DND-41 (cell line): ENCODE data around the gene CXCL5.
"Not testable (repeated sequence)": the region's sequence is repeated elsewhere in the genome, so short reads cannot be mapped to it uniquely, and the experiment has no call there.

Experiments
- ATAC-seq: fragments of 200-7000 bp; cut with Tn5 transposase; 3 replicates; pipeline ENCODE4 v1.9.1; 2021; ENCODE audit warnings: low read depth; ENCODE audit not compliant: insufficient read depth
- DNase-seq: peaks from one replicate; pipeline ENCODE4 v3.0.0-alpha.2; 2020
- H2AFZ ChIP-seq: 2 replicates; pipeline ENCODE4 v1.6.0; 2012; ENCODE audit warnings: low read depth, low read length
- H3K27ac ChIP-seq: 2 replicates; pipeline ENCODE4 v1.5.1; 2012; ENCODE audit warnings: low read length, inconsistent platforms
- H3K27me3 ChIP-seq: fragments of 200-600 bp; sonication (generic); 2 replicates; pipeline ENCODE4 v1.6.0; 2012; ENCODE audit warnings: low read length, mild to moderate bottlenecking, inconsistent platforms; ENCODE audit not compliant: insufficient read depth, poor library complexity
- H3K36me3 ChIP-seq: 2 replicates; pipeline ENCODE4 v1.5.1; 2012; ENCODE audit warnings: low read length, inconsistent platforms; ENCODE audit not compliant: insufficient read depth
- H3K4me1 ChIP-seq: 2 replicates; pipeline ENCODE4 v1.5.1; 2012; ENCODE audit warnings: mild to moderate bottlenecking, low read length; ENCODE audit not compliant: insufficient read depth
- H3K4me2 ChIP-seq: 2 replicates; pipeline ENCODE4 v1.6.0; 2012; ENCODE audit warnings: mild to moderate bottlenecking, moderate library complexity, low read length, inconsistent platforms; ENCODE audit not compliant: insufficient read depth
- H3K4me3 ChIP-seq, 2 experiments: fragments of 200-600 bp in 1 of 2; shearing (Covaris generic) in 1 of 2; 2 replicates each; pipeline ENCODE4 v1.5.1; 2012 to 2016; ENCODE audit warnings: inconsistent platforms in 2 of 2, low read length in 2 of 2, mild to moderate bottlenecking in 2 of 2, low read depth in 1 of 2, moderate library complexity in 1 of 2
- H3K79me2 ChIP-seq: 2 replicates; pipeline ENCODE4 v1.6.0; 2012; ENCODE audit warnings: low read length, inconsistent platforms; ENCODE audit not compliant: insufficient read depth
- H3K9ac ChIP-seq: 2 replicates; pipeline ENCODE4 v1.6.0; 2012; ENCODE audit warnings: low read depth, mild to moderate bottlenecking, inconsistent platforms, low read length, moderate library complexity
- H3K9me3 ChIP-seq: 2 replicates; pipeline ENCODE4 v1.5.1; 2012; ENCODE audit warnings: low read length, moderate library complexity, mild to moderate bottlenecking, inconsistent platforms; ENCODE audit not compliant: insufficient read depth, severe bottlenecking
- H4K20me1 ChIP-seq: 2 replicates; pipeline ENCODE4 v1.6.0; 2012; ENCODE audit warnings: low read length; ENCODE audit not compliant: insufficient read depth
- EZH2 ChIP-seq: IDR thresholded peaks from 3 replicates; pipeline ENCODE4 v1.6.1; 2012; ENCODE audit warnings: borderline replicate concordance, low read depth, mild to moderate bottlenecking, moderate library complexity, low read length, inconsistent platforms; ENCODE audit not compliant: severe bottlenecking
- TF ChIP-seq, protein P1 (sequence below): IDR thresholded peaks from 2 replicates; pipeline ENCODE4 v1.5.1; 2012; ENCODE audit warnings: borderline replicate concordance, low read length, moderate library complexity, mild to moderate bottlenecking; ENCODE audit not compliant: poor library complexity, severe bottlenecking; ENCODE audit errors: extremely low read depth

The CXCL5 gene

DNA sequence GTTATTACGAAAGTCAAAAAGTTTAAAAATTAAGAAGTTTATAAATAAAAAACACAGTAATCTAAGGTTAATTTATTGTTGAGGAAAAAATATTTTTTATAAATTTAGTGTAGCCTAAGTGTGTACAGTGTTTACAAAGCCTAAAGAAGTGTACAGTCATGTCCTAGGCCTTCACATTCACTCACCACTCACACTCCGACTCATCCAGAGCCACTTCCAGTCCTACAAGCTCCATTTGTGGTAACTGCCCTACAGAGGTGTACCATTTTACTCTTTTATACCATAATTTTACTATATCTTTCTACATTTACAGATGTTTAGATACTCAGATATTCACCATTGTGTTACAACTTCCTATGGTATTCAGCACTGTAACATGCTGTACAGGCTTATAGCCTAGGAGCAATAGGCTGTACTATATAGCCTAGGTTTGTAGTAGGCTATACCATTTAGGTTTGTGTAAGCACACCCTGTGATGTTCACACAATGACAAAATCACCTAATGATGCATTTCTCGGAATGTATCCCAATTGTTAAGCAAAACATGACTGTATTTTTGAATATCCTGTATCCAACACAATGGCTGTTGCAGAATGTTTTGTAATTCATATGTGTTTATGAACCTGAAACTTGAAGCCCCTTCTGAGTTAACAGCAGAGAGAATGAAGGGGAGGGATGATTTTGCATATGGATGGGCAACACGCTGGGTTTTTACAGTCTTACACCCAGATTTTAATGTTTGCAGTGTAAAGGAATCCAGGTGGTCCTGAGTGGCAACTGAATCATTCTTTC is 13.5 kb downstream of the CXCL5 start:
- Histone ChIP-seq H3K27ac (no peak overlapping the region), H3K4me3 (no peak overlapping the region)

DNA sequence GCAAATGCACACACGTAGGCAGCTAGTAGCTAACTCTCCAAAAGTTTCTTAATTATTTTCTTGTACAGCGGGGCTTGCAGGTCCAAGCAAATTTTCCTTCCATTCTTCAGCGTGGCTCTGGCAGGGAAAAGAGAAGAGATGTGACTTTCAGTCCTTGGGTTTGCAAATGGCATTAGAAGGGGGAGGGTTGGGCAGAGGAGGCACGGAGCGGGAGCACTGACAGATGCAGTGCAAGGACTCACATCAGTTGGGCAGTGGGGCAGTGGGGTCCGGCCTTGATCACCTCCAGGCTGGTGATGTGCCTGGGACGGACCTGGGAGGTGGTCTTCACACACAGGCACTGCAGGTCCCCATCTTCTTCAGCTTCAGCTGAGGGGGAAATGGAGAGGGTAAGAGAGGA is 17.3 kb downstream of the CXCL5 start:
- not testable (repeated sequence) for H3K27ac ChIP-seq, H3K4me2 ChIP-seq, ATAC-seq, H3K9me3 ChIP-seq, H3K36me3 ChIP-seq, H3K79me2 ChIP-seq, H3K4me1 ChIP-seq, H3K27me3 ChIP-seq, H2AFZ ChIP-seq, H3K4me3 ChIP-seq, H3K9ac ChIP-seq, H4K20me1 ChIP-seq, DNase-seq

More for the DNA sequence above, 13.5 kb downstream of the CXCL5 start:
- Histone ChIP-seq H4K20me1 (no peaks in the 10 kb centered on the region), H3K4me2 (no peak overlapping the region), H3K9me3 (no peaks in the 10 kb centered on the region), H3K4me1 (no peaks in the 10 kb centered on the region), H3K9ac (no peak overlapping the region), H2AFZ (no peak overlapping the region), H3K27me3 (no peaks in the 10 kb centered on the region), H3K36me3 (no peaks in the 10 kb centered on the region), H3K79me2 (no peaks in the 10 kb centered on the region)
- TF ChIP-seq EZH2, result no peak
- TF ChIP-seq, protein P1, sequence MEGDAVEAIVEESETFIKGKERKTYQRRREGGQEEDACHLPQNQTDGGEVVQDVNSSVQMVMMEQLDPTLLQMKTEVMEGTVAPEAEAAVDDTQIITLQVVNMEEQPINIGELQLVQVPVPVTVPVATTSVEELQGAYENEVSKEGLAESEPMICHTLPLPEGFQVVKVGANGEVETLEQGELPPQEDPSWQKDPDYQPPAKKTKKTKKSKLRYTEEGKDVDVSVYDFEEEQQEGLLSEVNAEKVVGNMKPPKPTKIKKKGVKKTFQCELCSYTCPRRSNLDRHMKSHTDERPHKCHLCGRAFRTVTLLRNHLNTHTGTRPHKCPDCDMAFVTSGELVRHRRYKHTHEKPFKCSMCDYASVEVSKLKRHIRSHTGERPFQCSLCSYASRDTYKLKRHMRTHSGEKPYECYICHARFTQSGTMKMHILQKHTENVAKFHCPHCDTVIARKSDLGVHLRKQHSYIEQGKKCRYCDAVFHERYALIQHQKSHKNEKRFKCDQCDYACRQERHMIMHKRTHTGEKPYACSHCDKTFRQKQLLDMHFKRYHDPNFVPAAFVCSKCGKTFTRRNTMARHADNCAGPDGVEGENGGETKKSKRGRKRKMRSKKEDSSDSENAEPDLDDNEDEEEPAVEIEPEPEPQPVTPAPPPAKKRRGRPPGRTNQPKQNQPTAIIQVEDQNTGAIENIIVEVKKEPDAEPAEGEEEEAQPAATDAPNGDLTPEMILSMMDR, result no peak
- ATAC-seq (no peak), DNase-seq (no peak)

DNA sequence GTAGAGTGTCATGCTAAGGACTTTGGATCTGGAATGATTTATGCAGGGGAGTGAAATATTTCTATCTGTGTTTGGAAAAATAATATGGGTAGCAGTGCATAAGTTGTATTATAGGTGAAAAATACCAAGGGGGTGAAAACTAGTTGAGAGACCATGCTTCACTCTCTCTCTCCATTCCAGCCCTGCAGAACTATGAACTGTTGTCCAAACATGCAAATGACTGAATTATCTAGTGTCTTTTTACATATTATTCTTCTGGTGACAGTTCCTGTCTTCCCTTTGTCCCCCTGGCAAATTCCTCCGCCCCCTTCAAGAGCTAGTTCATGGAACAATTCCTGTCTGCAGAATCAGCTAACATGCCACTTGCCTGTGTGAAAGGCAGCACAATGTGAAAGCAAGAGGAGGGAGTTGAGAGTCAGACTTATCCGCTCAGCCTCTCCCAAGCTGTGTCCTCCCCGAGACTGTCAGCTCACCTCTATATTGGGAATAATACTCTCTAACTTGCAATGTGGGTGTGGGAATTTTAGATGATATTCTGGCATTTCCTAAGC is 19.0 kb downstream of the CXCL5 start:
- no peak for DNase-seq

DNA sequence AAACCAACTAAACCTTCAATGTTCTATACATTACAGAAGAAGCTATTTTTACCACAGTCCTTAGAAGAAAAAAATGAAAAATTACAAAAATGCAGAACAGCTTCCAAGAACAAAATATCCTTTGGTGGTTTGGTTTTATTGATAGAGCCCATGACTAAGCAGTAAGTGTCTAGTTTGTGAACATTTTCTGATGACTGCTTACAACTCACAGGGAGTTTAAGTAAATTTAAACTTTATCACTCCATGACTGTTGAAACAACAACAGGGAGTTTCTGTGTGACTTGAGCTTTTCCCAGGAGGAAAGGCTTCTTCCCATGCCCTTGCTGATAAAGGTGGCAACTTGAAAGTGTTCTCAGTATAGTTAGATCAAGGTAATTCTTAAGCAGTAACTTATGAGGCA is 19.6 kb downstream of the CXCL5 start:
- H3K36me3 ChIP-seq, result no peaks in the 10 kb centered on the region
- no peak overlapping the region for H3K4me2 ChIP-seq
- no peaks in the 10 kb centered on the region for H3K9me3 ChIP-seq
- TF ChIP-seq, protein P1, result no peak
- TF ChIP-seq EZH2, result no peak
- H3K27me3 ChIP-seq, result no peaks in the 10 kb centered on the region
- H3K27ac ChIP-seq, result no peak overlapping the region
- H3K4me1 ChIP-seq, result no peaks in the 10 kb centered on the region
- ATAC-seq (no peak), DNase-seq (no peak)
- H3K79me2 ChIP-seq, result no peaks in the 10 kb centered on the region
- no peak overlapping the region for H3K4me3 ChIP-seq
- H4K20me1 ChIP-seq, result no peaks in the 10 kb centered on the region
- H2AFZ ChIP-seq, result no peak overlapping the region
- no peak overlapping the region for H3K9ac ChIP-seq

More for the DNA sequence above, 19.0 kb downstream of the CXCL5 start:
- H3K9me3 ChIP-seq, result no peaks in the 10 kb centered on the region
- H3K79me2 ChIP-seq, result no peaks in the 10 kb centered on the region
- H3K27me3 ChIP-seq, result no peaks in the 10 kb centered on the region
- no peak overlapping the region for H2AFZ ChIP-seq
- ATAC-seq, result no peak
- H3K4me3 ChIP-seq, result no peak overlapping the region
- no peaks in the 10 kb centered on the region for H3K4me1 ChIP-seq
- no peak overlapping the region for H3K27ac ChIP-seq
- no peaks in the 10 kb centered on the region for H4K20me1 ChIP-seq
- H3K4me2 ChIP-seq, result no peak overlapping the region
- no peak overlapping the region for H3K9ac ChIP-seq
- H3K36me3 ChIP-seq, result no peaks in the 10 kb centered on the region
- TF ChIP-seq EZH2, result no peak
- TF ChIP-seq, protein P1, result no peak
